ENCODE results near the gene TBXAS1.
A peak's percentile ranks its signal among the peaks of the same experiment; 100 is the strongest.

Gene TBXAS1

GRCh38 chr7:140050100-140050499 is 221.0 kb downstream of the TBXAS1 start:
- Histone ChIP-seq H3K9me3 (ENCODE audit: control insufficient read depth in 1 of 2, low read length in 2 of 2) (no peaks in the 10 kb centered on the region), H3K4me3 (ENCODE audit: low read depth in 1 of 2, low read length in 2 of 2) (no peak overlapping the region), H3K27me3 (ENCODE audit: control insufficient read depth in 1 of 2, insufficient read depth in 2 of 2, low read length in 2 of 2) (no peaks in the 10 kb centered on the region), H3K9ac (ENCODE audit: low read depth in 1 of 2, low read length in 2 of 2) (no peak overlapping the region), H3K27ac (ENCODE audit: low read depth, low read length) (no peak overlapping the region), H3K36me3 (ENCODE audit: control insufficient read depth in 1 of 2, insufficient read depth in 2 of 2, low read length in 2 of 2) (peaks cover 9 to 25% of the 10 kb centered on the region in 2 donors), H3K4me1 (ENCODE audit: control insufficient read depth in 1 of 2, insufficient read depth in 2 of 2, low read length in 2 of 2) (peaks cover 34 to 50% of the 10 kb centered on the region in 2 donors)

- H3K9me3 ChIP-seq (ENCODE audit: control insufficient read depth in 1 of 2, low read length in 2 of 2): no peaks in the 10 kb centered on the region
- H3K36me3 ChIP-seq (ENCODE audit: control insufficient read depth in 1 of 2, insufficient read depth in 2 of 2, low read length in 2 of 2): peaks cover 13 to 26% of the 10 kb centered on the region in 2 donors
Observed at GRCh38 chr7:140051820-140052219, 222.8 kb downstream of the TBXAS1 start.

DNA sequence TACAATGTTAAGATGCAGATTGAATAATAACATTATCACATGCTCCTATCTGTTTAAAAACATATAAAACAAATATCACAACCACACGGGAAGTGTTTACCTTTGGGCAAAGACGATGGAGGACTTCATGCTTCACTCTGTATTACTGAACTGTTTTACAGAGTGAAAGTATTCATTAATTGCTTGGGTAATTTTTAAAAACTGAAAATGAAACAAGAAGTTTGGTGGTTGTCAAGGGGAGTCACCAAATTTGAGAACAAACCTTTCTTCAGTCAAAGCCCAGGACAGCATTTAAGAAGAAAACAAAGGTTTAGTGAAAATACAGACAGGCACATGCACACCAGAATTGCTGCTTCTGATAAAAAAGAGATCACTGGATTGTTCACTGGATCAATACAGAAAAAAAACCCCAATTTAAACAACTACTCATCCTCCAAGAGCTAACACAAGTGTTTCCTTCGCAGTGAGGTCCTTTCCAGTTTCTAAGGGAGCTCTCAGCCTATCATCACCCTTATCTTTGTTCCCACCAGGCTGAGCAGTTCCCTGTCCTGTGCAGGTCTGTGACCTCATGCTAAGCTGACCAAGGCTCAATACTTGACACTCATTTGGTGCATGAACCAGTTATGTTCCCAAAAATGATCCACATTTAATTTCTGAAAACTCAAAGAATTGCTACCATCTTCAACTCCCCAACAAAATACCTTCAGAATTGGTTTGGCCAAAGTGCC is 224.9 kb downstream of the TBXAS1 start:
- Histone ChIP-seq H3K27ac (ENCODE audit: low read depth, low read length) (no peak overlapping the region), H3K27me3 (ENCODE audit: control insufficient read depth in 1 of 2, insufficient read depth in 2 of 2, low read length in 2 of 2) (no peaks in the 10 kb centered on the region), H3K36me3 (ENCODE audit: control insufficient read depth in 1 of 2, insufficient read depth in 2 of 2, low read length in 2 of 2) (peaks cover 15 to 35% of the 10 kb centered on the region in 2 donors), H3K4me3 (ENCODE audit: low read depth in 1 of 2, low read length in 2 of 2) (no peak overlapping the region), H3K4me1 (ENCODE audit: control insufficient read depth in 1 of 2, insufficient read depth in 2 of 2, low read length in 2 of 2) (peaks cover 23 to 28% of the 10 kb centered on the region in 2 donors), H3K9ac (ENCODE audit: low read depth in 1 of 2, low read length in 2 of 2) (no peak overlapping the region), H3K9me3 (ENCODE audit: control insufficient read depth in 1 of 2, low read length in 2 of 2) (no peaks in the 10 kb centered on the region)

More at GRCh38 chr7:140051820-140052219, 222.8 kb downstream of the TBXAS1 start:
- Histone ChIP-seq H3K27ac (ENCODE audit: low read depth, low read length) (no peak overlapping the region), H3K4me3 (ENCODE audit: low read depth in 1 of 2, low read length in 2 of 2) (no peak overlapping the region), H3K27me3 (ENCODE audit: control insufficient read depth in 1 of 2, insufficient read depth in 2 of 2, low read length in 2 of 2) (no peaks in the 10 kb centered on the region), H3K9ac (ENCODE audit: low read depth in 1 of 2, low read length in 2 of 2) (no peak overlapping the region), H3K4me1 (ENCODE audit: control insufficient read depth in 1 of 2, insufficient read depth in 2 of 2, low read length in 2 of 2) (peaks cover 22 to 36% of the 10 kb centered on the region in 2 donors)

DNA sequence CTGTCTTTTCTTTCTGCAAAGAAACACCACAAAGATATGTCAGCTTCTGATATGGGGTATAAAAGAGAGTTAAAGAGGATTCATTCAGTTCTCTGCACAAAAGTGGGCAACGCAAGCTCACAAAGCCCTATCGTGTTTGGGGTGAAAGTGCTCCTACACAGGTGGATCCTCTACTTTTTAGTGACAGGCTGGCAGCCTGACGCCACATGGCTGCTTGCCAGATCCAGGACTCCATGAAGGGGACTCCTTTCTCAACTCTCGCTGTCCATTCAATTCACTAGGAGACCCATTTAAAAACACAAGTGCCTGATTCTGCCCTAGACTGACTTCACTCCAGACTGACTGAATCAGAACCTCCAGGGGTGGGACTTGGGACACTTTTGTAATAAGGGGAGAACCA is 225.7 kb downstream of the TBXAS1 start:
- Histone ChIP-seq H3K27ac (ENCODE audit: low read depth, low read length) (no peak overlapping the region), H3K4me1 (ENCODE audit: control insufficient read depth in 1 of 2, insufficient read depth in 2 of 2, low read length in 2 of 2) (peaks cover 23 to 28% of the 10 kb centered on the region in 2 donors), H3K4me3 (ENCODE audit: low read depth in 1 of 2, low read length in 2 of 2) (no peak overlapping the region), H3K27me3 (ENCODE audit: control insufficient read depth in 1 of 2, insufficient read depth in 2 of 2, low read length in 2 of 2) (no peaks in the 10 kb centered on the region), H3K9ac (ENCODE audit: low read depth in 1 of 2, low read length in 2 of 2) (no peak overlapping the region), H3K9me3 (ENCODE audit: control insufficient read depth in 1 of 2, low read length in 2 of 2) (no peaks in the 10 kb centered on the region), H3K36me3 (ENCODE audit: control insufficient read depth in 1 of 2, insufficient read depth in 2 of 2, low read length in 2 of 2) (peaks cover 15 to 35% of the 10 kb centered on the region in 2 donors)

DNA sequence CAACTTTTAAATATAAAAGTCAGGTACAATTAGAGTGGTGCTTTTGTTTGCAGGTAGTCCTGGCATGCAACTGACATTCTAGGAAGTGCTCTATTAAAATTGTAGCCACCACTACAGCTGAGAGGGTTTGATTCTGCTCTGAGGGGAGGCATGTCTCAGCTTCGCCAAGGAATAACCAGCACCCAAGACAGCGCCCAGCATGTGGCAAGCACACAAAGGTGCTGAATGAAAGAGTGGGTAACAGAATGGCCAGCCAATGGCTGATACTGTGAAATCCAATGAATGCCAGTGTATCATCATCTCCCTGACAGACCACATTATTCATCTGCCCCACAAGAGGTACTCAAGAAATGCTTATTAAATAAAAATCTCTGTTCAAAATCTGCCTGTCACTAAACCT is 226.8 kb downstream of the TBXAS1 start:
- Histone ChIP-seq H3K4me3 (ENCODE audit: low read depth in 1 of 2, low read length in 2 of 2) (no peak overlapping the region), H3K4me1 (ENCODE audit: control insufficient read depth in 1 of 2, insufficient read depth in 2 of 2, low read length in 2 of 2) (peaks cover 29 to 32% of the 10 kb centered on the region in 2 donors), H3K27ac (ENCODE audit: low read depth, low read length) (no peak overlapping the region), H3K36me3 (ENCODE audit: control insufficient read depth in 1 of 2, insufficient read depth in 2 of 2, low read length in 2 of 2) (peaks cover 15 to 34% of the 10 kb centered on the region in 2 donors), H3K9me3 (ENCODE audit: control insufficient read depth in 1 of 2, low read length in 2 of 2) (no peaks in the 10 kb centered on the region), H3K9ac (ENCODE audit: low read depth in 1 of 2, low read length in 2 of 2) (no peak overlapping the region), H3K27me3 (ENCODE audit: control insufficient read depth in 1 of 2, insufficient read depth in 2 of 2, low read length in 2 of 2) (no peaks in the 10 kb centered on the region)

DNA sequence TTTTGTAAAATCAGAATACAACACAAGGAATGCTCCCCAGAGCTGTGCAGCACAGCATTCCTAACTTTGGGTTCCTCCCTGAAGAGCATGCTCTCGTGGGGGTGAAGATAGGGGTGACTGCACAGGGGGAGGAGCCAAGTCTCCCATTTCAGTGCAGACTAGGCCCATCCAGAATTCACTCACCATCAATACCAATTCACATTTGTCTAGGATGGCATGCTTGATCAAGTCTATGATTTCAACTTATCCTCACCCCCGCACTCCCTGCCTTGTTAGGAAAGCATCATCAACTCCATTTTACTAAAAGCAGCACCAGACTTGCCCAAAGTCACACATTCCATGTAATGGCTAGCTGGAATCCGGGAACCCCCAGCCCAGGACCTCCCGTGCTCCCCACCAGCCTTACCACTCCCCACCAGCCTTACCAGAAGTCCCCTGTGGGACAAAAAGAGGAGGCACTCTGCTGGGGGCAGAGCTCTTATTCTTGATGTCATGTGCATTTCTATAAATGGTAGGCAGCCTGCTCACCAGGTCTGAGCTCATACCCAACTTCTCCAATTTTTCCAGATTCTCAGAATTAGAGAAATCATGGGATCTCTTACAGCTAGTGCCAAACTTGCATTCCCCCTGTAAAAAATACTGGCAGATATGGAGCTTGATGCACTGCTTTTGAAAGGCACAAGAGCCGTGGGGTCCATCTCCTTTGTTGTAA is 227.5 kb downstream of the TBXAS1 start:
- no peak overlapping the region for H3K27ac ChIP-seq (ENCODE audit: low read depth, low read length)
- H3K4me3 ChIP-seq (ENCODE audit: low read depth in 1 of 2, low read length in 2 of 2): no peak overlapping the region
- H3K9me3 ChIP-seq (ENCODE audit: control insufficient read depth in 1 of 2, low read length in 2 of 2): no peaks in the 10 kb centered on the region
- H3K9ac ChIP-seq (ENCODE audit: low read depth in 1 of 2, low read length in 2 of 2): no peak overlapping the region
- H3K4me1 ChIP-seq (ENCODE audit: control insufficient read depth in 1 of 2, insufficient read depth in 2 of 2, low read length in 2 of 2): peaks cover 37 to 40% of the 10 kb centered on the region in 2 donors
- no peaks in the 10 kb centered on the region for H3K27me3 ChIP-seq (ENCODE audit: control insufficient read depth in 1 of 2, insufficient read depth in 2 of 2, low read length in 2 of 2)
- peaks cover 15 to 32% of the 10 kb centered on the region in 2 donors for H3K36me3 ChIP-seq (ENCODE audit: control insufficient read depth in 1 of 2, insufficient read depth in 2 of 2, low read length in 2 of 2)

- Histone ChIP-seq H3K9ac (ENCODE audit: low read depth in 1 of 2, low read length in 2 of 2) (no peak overlapping the region), H3K9me3 (ENCODE audit: control insufficient read depth in 1 of 2, low read length in 2 of 2) (no peaks in the 10 kb centered on the region), H3K27ac (ENCODE audit: low read depth, low read length) (no peak overlapping the region), H3K4me3 (ENCODE audit: low read depth in 1 of 2, low read length in 2 of 2) (no peak overlapping the region), H3K27me3 (ENCODE audit: control insufficient read depth in 1 of 2, insufficient read depth in 2 of 2, low read length in 2 of 2) (no peaks in the 10 kb centered on the region), H3K4me1 (ENCODE audit: control insufficient read depth in 1 of 2, insufficient read depth in 2 of 2, low read length in 2 of 2) (peaks cover 38 to 41% of the 10 kb centered on the region in 2 donors), H3K36me3 (ENCODE audit: control insufficient read depth in 1 of 2, insufficient read depth in 2 of 2, low read length in 2 of 2) (peaks cover 15 to 29% of the 10 kb centered on the region in 2 donors)
Observed at GRCh38 chr7:140057143-140057535, 228.1 kb downstream of the TBXAS1 start.

DNA sequence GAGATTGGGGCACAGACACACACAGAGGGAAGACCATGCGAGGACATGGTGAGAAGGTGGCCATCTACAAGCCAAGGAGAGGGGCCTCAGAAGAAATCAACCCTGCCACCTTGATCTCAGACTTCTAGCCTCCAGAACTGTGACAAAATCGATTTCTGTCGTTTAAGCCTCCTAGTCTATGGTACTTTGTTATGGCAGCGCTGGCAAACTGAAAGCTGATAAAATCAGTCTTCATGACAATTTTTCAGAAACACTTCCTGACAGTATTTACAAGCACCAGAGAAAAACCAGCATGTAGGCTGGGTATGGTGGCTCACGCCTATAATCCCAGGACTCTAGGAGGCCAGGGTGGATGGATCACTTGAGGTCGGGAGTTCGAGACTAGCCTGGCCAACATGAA is 229.5 kb downstream of the TBXAS1 start:
- H3K36me3 ChIP-seq (ENCODE audit: control insufficient read depth in 1 of 2, insufficient read depth in 2 of 2, low read length in 2 of 2): peaks cover 15 to 28% of the 10 kb centered on the region in 2 donors
- H3K27me3 ChIP-seq (ENCODE audit: control insufficient read depth in 1 of 2, insufficient read depth in 2 of 2, low read length in 2 of 2): no peaks in the 10 kb centered on the region
- no peak overlapping the region for H3K4me3 ChIP-seq (ENCODE audit: low read depth in 1 of 2, low read length in 2 of 2)
- no peak overlapping the region for H3K27ac ChIP-seq (ENCODE audit: low read depth, low read length)
- H3K4me1 ChIP-seq (ENCODE audit: control insufficient read depth in 1 of 2, insufficient read depth in 2 of 2, low read length in 2 of 2): peaks cover 38 to 44% of the 10 kb centered on the region in 2 donors
- H3K9me3 ChIP-seq (ENCODE audit: control insufficient read depth in 1 of 2, low read length in 2 of 2): no peaks in the 10 kb centered on the region
- no peak overlapping the region for H3K9ac ChIP-seq (ENCODE audit: low read depth in 1 of 2, low read length in 2 of 2)

GRCh38 chr7:140059273-140060242 is 230.5 kb downstream of the TBXAS1 start:
- H3K9me3 ChIP-seq (ENCODE audit: control insufficient read depth in 1 of 2, low read length in 2 of 2): no peaks in the 10 kb centered on the region
- H3K36me3 ChIP-seq (ENCODE audit: control insufficient read depth in 1 of 2, insufficient read depth in 2 of 2, low read length in 2 of 2): peaks cover 15 to 21% of the 10 kb centered on the region in 2 donors
- H3K4me1 ChIP-seq (ENCODE audit: control insufficient read depth in 1 of 2, insufficient read depth in 2 of 2, low read length in 2 of 2): peaks cover 34 to 41% of the 10 kb centered on the region in 2 donors
- peak overlapping the region; percentile 36 for H3K27ac ChIP-seq (ENCODE audit: low read depth, low read length)
- H3K4me3 ChIP-seq (ENCODE audit: low read depth in 1 of 2, low read length in 2 of 2): peak overlapping the region; percentile 83 to 84
- no peaks in the 10 kb centered on the region for H3K27me3 ChIP-seq (ENCODE audit: control insufficient read depth in 1 of 2, insufficient read depth in 2 of 2, low read length in 2 of 2)
- peak overlapping the region; percentile 4 to 36 for H3K9ac ChIP-seq (ENCODE audit: low read depth in 1 of 2, low read length in 2 of 2)

Measured in duodenal mucosa (tissue), 2 donors.